H1 (cell line): ENCODE measurements around the gene CCDC152. TPM values are rescaled to one million over a fixed set of nuclear protein-coding genes. Genes with fewer than 3 reads are reported as not detected.

ENCODE experiments used
- CTCF ChIA-PET: fragments of 300-600 bp; sonication (Branson Sonifier 250); formaldehyde crosslinking; loops from one replicate; lab custom pipeline; 2021; ENCODE audit not compliant: partially characterized antibody; lab: Charles Lee
- POLR2A ChIA-PET: fragments of 300-600 bp; sonication (Branson Sonifier 250); formaldehyde crosslinking; loops from one replicate; lab custom pipeline; 2021; ENCODE audit warnings: inconsistent platforms; ENCODE audit not compliant: partially characterized antibody; lab: Charles Lee
- DNase-seq, 2 experiments: peaks; one replicate each; pipeline versions ENCODE4 v3.0.0 to v3.0.0-alpha.2; 2010 to 2022; ENCODE audit warnings: low spot score in 2 of 2, low read depth in 1 of 2, mixed read lengths in 1 of 2
- FAIRE-seq: peaks from 2 replicates; lab custom pipeline; 2011; peaks lifted over from hg19 to GRCh38; lab: Jason Lieb, UNC
- H2AFZ ChIP-seq: 2 replicates; pipeline ENCODE4 v1.8.1; 2012; ENCODE audit warnings: low read length, inconsistent platforms
- H2AK5ac ChIP-seq: 2 replicates; pipeline ENCODE4 v1.6.1; 2013; ENCODE audit warnings: low read depth, low read length
- H2BK120ac ChIP-seq: replicated peaks from 2 replicates; pipeline ENCODE3; 2013; ENCODE audit warnings: low read depth, low read length, inconsistent platforms
- H2BK12ac ChIP-seq: 2 replicates; pipeline ENCODE4 v1.6.1; 2013; ENCODE audit warnings: low read depth, low read length
- H2BK15ac ChIP-seq: 2 replicates; pipeline ENCODE4 v1.6.1; 2013; ENCODE audit warnings: low read length
- H2BK20ac ChIP-seq: 2 replicates; pipeline ENCODE4 v1.6.1; 2013; ENCODE audit warnings: low read length
- H2BK5ac ChIP-seq: 2 replicates; pipeline ENCODE4 v1.6.1; 2013; ENCODE audit warnings: low read depth, low read length
- H3K14ac ChIP-seq: 2 replicates; pipeline ENCODE4 v1.6.1; 2013; ENCODE audit warnings: inconsistent platforms; ENCODE audit not compliant: insufficient read length
- H3K18ac ChIP-seq: 2 replicates; pipeline ENCODE4 v1.6.1; 2013; ENCODE audit warnings: low read length; ENCODE audit errors: extremely low read depth
- H3K23ac ChIP-seq: 2 replicates; pipeline ENCODE4 v1.6.1; 2013; ENCODE audit warnings: inconsistent platforms; ENCODE audit not compliant: insufficient read length
- H3K23me2 ChIP-seq: 2 replicates; pipeline ENCODE4 v1.6.1; 2013; ENCODE audit warnings: low read depth, low read length
- H3K27ac ChIP-seq: 2 replicates; pipeline ENCODE4 v1.6.1; 2011; ENCODE audit warnings: low read depth, low read length, inconsistent platforms
- H3K27me3 ChIP-seq, 4 experiments: replicated peaks in 1 of 4; 1 replicate in 1 of 4; 2 replicates in 3 of 4; pipeline versions ENCODE4 v1.6.1 to v1.8.1; 2011 to 2013; ENCODE audit warnings: low read length in 3 of 4, mild to moderate bottlenecking in 3 of 4, inconsistent platforms in 2 of 4, mixed read lengths in 2 of 4, moderate library complexity in 1 of 4; ENCODE audit not compliant: control insufficient read depth in 3 of 4, insufficient read depth in 3 of 4; ENCODE audit errors: extremely low read depth in 1 of 4
- H3K36me3 ChIP-seq, 4 experiments: 2 replicates each; pipeline versions ENCODE4 v1.6.1 to v1.8.1; 2011 to 2013; ENCODE audit warnings: mild to moderate bottlenecking in 4 of 4, low read length in 3 of 4, moderate library complexity in 2 of 4, control low read depth in 1 of 4, inconsistent platforms in 1 of 4; ENCODE audit not compliant: insufficient read depth in 4 of 4, control insufficient read depth in 2 of 4
- H3K4ac ChIP-seq: replicated peaks from 2 replicates; pipeline ENCODE3; 2013; ENCODE audit warnings: low read length, low read depth, mixed read lengths, inconsistent platforms; ENCODE audit not compliant: insufficient read length
- H3K4me1 ChIP-seq, 4 experiments: replicated peaks in 1 of 4; 1 replicate in 1 of 4; 2 replicates in 3 of 4; pipeline versions ENCODE4 v1.6.1 to v1.8.1; 2011 to 2013; ENCODE audit warnings: low read length in 3 of 4, inconsistent platforms in 2 of 4, mixed read lengths in 1 of 4; ENCODE audit not compliant: insufficient read depth in 4 of 4, control insufficient read depth in 3 of 4
- H3K4me2 ChIP-seq, 2 experiments: 2 replicates each; pipeline versions ENCODE4 v1.6.1 to v1.8.1; 2011 to 2013; ENCODE audit warnings: low read depth in 2 of 2, low read length in 2 of 2, control low read depth in 1 of 2, inconsistent platforms in 1 of 2, mild to moderate bottlenecking in 1 of 2; ENCODE audit not compliant: insufficient read depth in 1 of 2
- H3K4me3 ChIP-seq, 4 experiments: fragments of 200-600, 300-600 bp in 1 of 4; sonication (generic), shearing (Covaris generic), sonication (Bioruptor Twin) in 1 of 4; 2 replicates each; pipeline versions ENCODE4 v1.5.1 to v1.8.1; 2011 to 2016; ENCODE audit warnings: low read length in 4 of 4, low read depth in 3 of 4, control low read depth in 2 of 4, inconsistent platforms in 2 of 4, mild to moderate bottlenecking in 2 of 4, mixed read lengths in 1 of 4, moderate library complexity in 1 of 4; ENCODE audit not compliant: insufficient read depth in 2 of 4; ENCODE audit errors: extremely low read depth in 1 of 4
- H3K56ac ChIP-seq: replicated peaks from 2 replicates; pipeline ENCODE3; 2013; ENCODE audit warnings: low read depth, mild to moderate bottlenecking, mixed read lengths, low read length, inconsistent platforms; ENCODE audit not compliant: insufficient read length
- H3K79me1 ChIP-seq: 2 replicates; pipeline ENCODE4 v1.6.1; 2013; ENCODE audit warnings: low read depth, low read length, control low read depth
- H3K79me2 ChIP-seq, 2 experiments: 2 replicates each; pipeline versions ENCODE4 v1.6.1 to v1.8.1; 2012 to 2013; ENCODE audit warnings: low read length in 2 of 2, mild to moderate bottlenecking in 2 of 2, inconsistent platforms in 1 of 2; ENCODE audit not compliant: insufficient read depth in 2 of 2, control insufficient read depth in 1 of 2
- H3K9ac ChIP-seq, 4 experiments: replicated peaks in 1 of 4; 1 replicate in 1 of 4; 2 replicates in 3 of 4; pipeline versions ENCODE4 v1.6.1 to v1.8.1; 2011 to 2013; ENCODE audit warnings: low read depth in 3 of 4, low read length in 3 of 4, control low read depth in 2 of 4, mild to moderate bottlenecking in 2 of 4, moderate library complexity in 2 of 4, inconsistent platforms in 1 of 4; ENCODE audit errors: extremely low read depth in 1 of 4
- H3K9me3 ChIP-seq, 2 experiments: 2 replicates each; pipeline versions ENCODE4 v1.6.1 to v1.8.1; 2012 to 2013; ENCODE audit warnings: mild to moderate bottlenecking in 2 of 2, moderate library complexity in 2 of 2, control low read depth in 1 of 2, inconsistent platforms in 1 of 2, low read depth in 1 of 2, low read length in 1 of 2, mixed read lengths in 1 of 2; ENCODE audit not compliant: insufficient read depth in 2 of 2
- H4K20me1 ChIP-seq, 2 experiments: replicated peaks in 1 of 2; 2 replicates each; pipeline versions ENCODE3 to v1.8.1; 2011 to 2013; ENCODE audit warnings: inconsistent platforms in 2 of 2, low read length in 2 of 2, mild to moderate bottlenecking in 1 of 2; ENCODE audit not compliant: insufficient read depth in 2 of 2, control insufficient read depth in 1 of 2
- H4K5ac ChIP-seq: 2 replicates; pipeline ENCODE4 v1.6.1; 2013; ENCODE audit warnings: low read length, low read depth, mixed read lengths, inconsistent platforms; ENCODE audit not compliant: insufficient read length
- H4K8ac ChIP-seq: 2 replicates; pipeline ENCODE4 v1.8.0; 2013; ENCODE audit warnings: mild to moderate bottlenecking, moderate library complexity, low read length, inconsistent platforms; ENCODE audit not compliant: insufficient read depth; ENCODE audit errors: extremely low read depth
- H4K91ac ChIP-seq: replicated peaks from 2 replicates; pipeline ENCODE3; 2013; ENCODE audit warnings: low read length, mixed read lengths, inconsistent platforms; ENCODE audit not compliant: insufficient read length
- CBX8 ChIP-seq: fragments of 300-800, 300-1000 bp; sonication (generic); IDR thresholded peaks from 2 replicates; pipeline ENCODE4 v1.7.1; 2016; ENCODE audit warnings: low read depth, low read length, borderline replicate concordance
- HDAC6 ChIP-seq: IDR thresholded peaks from one replicate; pipeline ENCODE4 v1.7.1; 2012; ENCODE audit warnings: low read depth, mild to moderate bottlenecking, inconsistent platforms, low read length, moderate library complexity
- JUND ChIP-seq: IDR thresholded peaks from 2 replicates; pipeline ENCODE4 v1.6.1; 2011; ENCODE audit warnings: mild to moderate bottlenecking, improper control_type of control experiment, low read length
- KDM5A ChIP-seq: fragments of 200-600 bp; IDR thresholded peaks from 2 replicates; pipeline ENCODE4 v1.7.1; 2012; ENCODE audit warnings: mild to moderate bottlenecking, low read length, inconsistent platforms, mixed read lengths
- PHF8 ChIP-seq: fragments of 200-600 bp; sonication (generic); conservative IDR thresholded peaks from 2 replicates; pipeline ENCODE4 v1.7.1; 2012; ENCODE audit warnings: low read depth, mild to moderate bottlenecking, inconsistent platforms, low read length, moderate library complexity
- RBBP5 ChIP-seq: IDR thresholded peaks from 2 replicates; pipeline ENCODE4 v1.7.1; 2012; ENCODE audit warnings: low read depth, mild to moderate bottlenecking, inconsistent platforms, low read length, moderate library complexity, borderline replicate concordance
- RNF2 ChIP-seq: fragments of 200-900, 300-1000 bp; sonication (generic); IDR thresholded peaks from 2 replicates; pipeline ENCODE4 v1.7.1; 2016; ENCODE audit warnings: borderline replicate concordance, low read depth, mild to moderate bottlenecking, antibody characterized with exemption, low read length; ENCODE audit not compliant: poor library complexity, severe bottlenecking; ENCODE audit errors: missing control alignments
- SAP30 ChIP-seq: fragments of 300-600 bp; sonication (generic); IDR thresholded peaks from 2 replicates; pipeline ENCODE4 v1.7.1; 2012; ENCODE audit warnings: low read length, moderate library complexity, mild to moderate bottlenecking, inconsistent platforms; ENCODE audit not compliant: insufficient read depth, insufficient replicate concordance
- SIX5 ChIP-seq: IDR thresholded peaks from 2 replicates; pipeline ENCODE4 v1.6.1; 2011; ENCODE audit warnings: mild to moderate bottlenecking, low read depth, low read length
- SP2 ChIP-seq: IDR thresholded peaks from 2 replicates; pipeline ENCODE4 v1.6.1; 2012; ENCODE audit warnings: mild to moderate bottlenecking, low read length, inconsistent platforms
- TAF1 ChIP-seq: IDR thresholded peaks from 2 replicates; pipeline ENCODE4 v1.6.1; 2011; ENCODE audit warnings: mild to moderate bottlenecking, low read depth, low read length
- TEAD4 ChIP-seq: IDR thresholded peaks from 2 replicates; pipeline ENCODE4 v1.6.1; 2012; ENCODE audit warnings: low read depth, low read length, inconsistent platforms, mixed read lengths
- WGBS, 2 experiments: shearing (Covaris generic) in 1 of 2; methylation state at CpG; one replicate each; pipeline versions ENCODE4 v1.1.6 to v1.1.7; 2013 to 2015; ENCODE audit warnings: low lambda C conversion rate in 2 of 2, mixed read lengths in 2 of 2, inconsistent platforms in 1 of 2, low coverage in 1 of 2, missing lambda C conversion rate in 1 of 2; ENCODE audit not compliant: insufficient replicate concordance in 2 of 2, insufficient coverage in 1 of 2, insufficient read length in 1 of 2; ENCODE audit errors: extremely low coverage in 1 of 2, missing lambda C conversion rate in 1 of 2; 5-methylcytosine and 5-hydroxymethylcytosine counted together
- polyA plus RNA-seq, 7 experiments: library from polyadenylated mRNA; depleted of rRNA in 3 of 7; stranded (reverse) in 5 of 7; unstranded in 2 of 7; fragments of >200 nt in 5 of 7; fragments of 200-250 nt in 2 of 7; gene quantifications; 1 replicate in 5 of 7; 2 replicates in 1 of 7; 4 replicates in 1 of 7; pipeline versions ENCODE4 v1.2.1 to v1.2.3, GENCODE V29; 2011 to 2013; ENCODE audit warnings: missing spikeins in 2 of 7, mixed read lengths in 2 of 7
- total RNA-seq: library from RNA; stranded (reverse); fragmentation: NEBNext Ultra II Directional; extraction: Animal tissue kit (Norgen Biotek cat#: 25700); gene quantifications from 2 replicates; pipeline ENCODE4 v1.2.1, GENCODE V29; 2021

Gene CCDC152
- total and polyA plus RNA-seq, 2 of the 8 experiments (the other 6 are each of a cell fraction or from before 2014, with no cell fraction given) = 2.6 to 9.5 TPM

DNA sequence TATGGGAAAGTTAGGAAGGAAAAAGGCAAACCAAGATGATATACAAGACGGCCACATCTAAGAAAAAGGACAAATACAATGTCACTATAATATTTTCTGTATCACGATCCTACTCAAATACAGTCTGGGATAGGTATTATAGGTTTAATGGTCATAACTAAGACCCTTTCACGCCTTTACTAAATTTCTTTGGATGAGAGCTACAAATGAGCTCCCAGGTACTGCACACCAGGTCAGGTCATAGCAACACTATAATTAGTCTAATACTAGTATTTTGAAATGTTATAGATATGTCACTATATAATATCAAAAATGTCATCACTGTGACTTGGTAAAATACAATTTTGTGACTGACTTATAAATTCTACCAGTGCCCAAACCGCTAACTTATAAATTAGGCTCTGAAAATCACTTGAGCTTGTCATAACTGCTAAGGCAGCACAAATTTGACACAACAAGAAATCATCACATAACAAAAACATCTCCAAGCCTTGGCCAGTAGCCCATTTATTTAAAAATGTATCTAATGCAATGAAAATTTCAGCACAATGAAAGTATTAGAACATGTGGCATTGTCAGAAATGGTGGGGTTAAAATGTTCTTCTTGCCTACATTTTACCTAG is 48.2 kb downstream of the CCDC152 start:
- H3K9me3 ChIP-seq = no peaks in the 10 kb centered on the region
- no peak overlapping the region for H3K56ac ChIP-seq
- H2BK20ac ChIP-seq = no peak overlapping the region
- no peak overlapping the region for H4K8ac ChIP-seq
- H2AK5ac ChIP-seq = no peak overlapping the region
- no peak overlapping the region for H2BK5ac ChIP-seq
- no peak overlapping the region for H2AFZ ChIP-seq
- no peak for DNase-seq
- 86% methylated on average over 4 of the region's 4 CpGs; no CpG with 5 or more reads in 1 of the 2 experiments for WGBS, 2 experiments
- no peak overlapping the region for H3K9ac ChIP-seq
- no peak overlapping the region for H3K4ac ChIP-seq
- H3K4me2 ChIP-seq = no peak overlapping the region
- H4K91ac ChIP-seq = no peak overlapping the region
- 0 out of 4 replicates have a peak, but pooled peaks cover 0 to under 1% of the 10 kb centered on the region in 2 experiments for H3K79me2 ChIP-seq
- H3K27me3 ChIP-seq = no peaks in the 10 kb centered on the region
- H3K36me3 ChIP-seq = peaks cover 0 to 37% (median 4%) of the 10 kb centered on the region in 4 experiments; a peak in 2 of 8 replicates
- H3K27ac ChIP-seq = no peak overlapping the region
- no peaks in the 10 kb centered on the region for H4K20me1 ChIP-seq
- no peak overlapping the region for H2BK15ac ChIP-seq
- no peak overlapping the region for H3K18ac ChIP-seq
- H3K14ac ChIP-seq = no peak overlapping the region
- POLR2A ChIA-PET = no interaction called here
- FAIRE-seq = no peak
- CTCF ChIA-PET = interaction anchor here (0.7 kb wide), 1 partner anchor 669 kb away, joined by 3 read pairs; no protein-coding TSS in a partner anchor
- H3K23ac ChIP-seq = no peak overlapping the region
- H3K4me3 ChIP-seq = no peak overlapping the region
- peaks cover 2% of the 10 kb centered on the region; the same call in 1 of the 2 replicates for H3K23me2 ChIP-seq
- no peak overlapping the region for H4K5ac ChIP-seq
- no peaks in the 10 kb centered on the region for H3K79me1 ChIP-seq
- no peak overlapping the region for H2BK120ac ChIP-seq
- no peak overlapping the region for H2BK12ac ChIP-seq
- no peaks in the 10 kb centered on the region for H3K4me1 ChIP-seq
- TF ChIP-seq PHF8 (no peak), RBBP5 (no peak), TAF1 (no peak), SIX5 (no peak), JUND (no peak), KDM5A (no peak), TEAD4 (no peak), RNF2 (no peak), CBX8 (no peak), HDAC6 (no peak), SAP30 (no peak), SP2 (no peak)
